ENCODE results near the gene PRKAR1B.

DNA sequence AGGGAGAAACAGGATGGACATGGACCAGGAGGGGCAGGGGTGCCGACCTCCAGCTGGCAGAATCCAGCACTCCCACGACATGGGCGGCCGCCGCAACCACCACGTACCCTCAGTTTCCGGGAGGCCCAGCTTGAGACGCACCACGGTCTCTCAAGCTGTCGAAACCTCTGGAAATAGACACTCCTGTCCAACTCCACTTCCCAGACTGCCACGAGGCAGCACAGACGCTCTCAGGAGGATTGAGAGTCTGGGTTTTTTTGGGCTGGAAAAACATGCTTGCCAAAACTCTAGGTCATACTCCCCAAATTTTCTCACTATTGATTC lies 169.6 kb downstream of the PRKAR1B start:
- TF ChIP-seq, protein P1, sequence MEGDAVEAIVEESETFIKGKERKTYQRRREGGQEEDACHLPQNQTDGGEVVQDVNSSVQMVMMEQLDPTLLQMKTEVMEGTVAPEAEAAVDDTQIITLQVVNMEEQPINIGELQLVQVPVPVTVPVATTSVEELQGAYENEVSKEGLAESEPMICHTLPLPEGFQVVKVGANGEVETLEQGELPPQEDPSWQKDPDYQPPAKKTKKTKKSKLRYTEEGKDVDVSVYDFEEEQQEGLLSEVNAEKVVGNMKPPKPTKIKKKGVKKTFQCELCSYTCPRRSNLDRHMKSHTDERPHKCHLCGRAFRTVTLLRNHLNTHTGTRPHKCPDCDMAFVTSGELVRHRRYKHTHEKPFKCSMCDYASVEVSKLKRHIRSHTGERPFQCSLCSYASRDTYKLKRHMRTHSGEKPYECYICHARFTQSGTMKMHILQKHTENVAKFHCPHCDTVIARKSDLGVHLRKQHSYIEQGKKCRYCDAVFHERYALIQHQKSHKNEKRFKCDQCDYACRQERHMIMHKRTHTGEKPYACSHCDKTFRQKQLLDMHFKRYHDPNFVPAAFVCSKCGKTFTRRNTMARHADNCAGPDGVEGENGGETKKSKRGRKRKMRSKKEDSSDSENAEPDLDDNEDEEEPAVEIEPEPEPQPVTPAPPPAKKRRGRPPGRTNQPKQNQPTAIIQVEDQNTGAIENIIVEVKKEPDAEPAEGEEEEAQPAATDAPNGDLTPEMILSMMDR (conservative IDR thresholded peaks at IDR 0.05; ENCODE audit: low read length), result no peak
- no peak for TF ChIP-seq EZH2phosphoT487 (IDR thresholded peaks at IDR 0.05; ENCODE audit: borderline replicate concordance)

Measured in Loucy (cell line).